Gastrocnemius medialis (tissue), 4 donors: ENCODE measurements around the gene PEX5L.

Experiments used
- POLR2A ChIP-seq, 2 donors: fragments of 450-650 bp; IDR thresholded peaks; one replicate each; pipeline ENCODE4 v1.6.1; 2017; ENCODE audit warnings: antibody characterized with exemption in 2 of 2, mild to moderate bottlenecking in 2 of 2, moderate library complexity in 2 of 2
- TF ChIP-seq, protein P1 (sequence below), 5 experiments: fragments of 450-650 bp in 3 of 5; fragments of 200-600 bp in 2 of 5; sonication (generic) in 2 of 5; IDR thresholded peaks in 4 of 5; conservative IDR thresholded peaks in 1 of 5; 1 replicate in 4 of 5; 2 replicates in 1 of 5; pipeline ENCODE4 v1.5.1; 2016 to 2019; ENCODE audit warnings: antibody characterized with exemption in 5 of 5, mild to moderate bottlenecking in 3 of 5, moderate library complexity in 3 of 5

DNA sequence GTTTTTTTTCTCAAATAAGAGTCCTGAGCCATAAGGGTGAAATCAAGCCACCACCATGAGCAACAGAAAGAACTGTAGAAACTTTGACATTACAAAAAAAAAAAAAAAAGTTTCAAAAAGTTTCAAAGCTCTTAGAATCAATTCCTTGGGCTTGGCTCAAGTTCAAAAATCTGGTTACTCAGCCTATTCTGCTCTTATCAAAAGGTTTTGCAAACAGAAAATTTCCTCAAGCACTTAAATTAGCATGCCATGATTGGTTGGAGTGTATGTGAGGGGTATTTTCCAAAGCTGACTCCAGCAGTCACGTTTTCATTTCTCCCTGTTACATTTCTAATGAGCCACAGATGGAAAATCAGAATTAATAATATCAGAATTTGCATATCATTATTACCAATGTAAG lies 12.1 kb upstream of the PEX5L start:
- TF ChIP-seq, protein P1, sequence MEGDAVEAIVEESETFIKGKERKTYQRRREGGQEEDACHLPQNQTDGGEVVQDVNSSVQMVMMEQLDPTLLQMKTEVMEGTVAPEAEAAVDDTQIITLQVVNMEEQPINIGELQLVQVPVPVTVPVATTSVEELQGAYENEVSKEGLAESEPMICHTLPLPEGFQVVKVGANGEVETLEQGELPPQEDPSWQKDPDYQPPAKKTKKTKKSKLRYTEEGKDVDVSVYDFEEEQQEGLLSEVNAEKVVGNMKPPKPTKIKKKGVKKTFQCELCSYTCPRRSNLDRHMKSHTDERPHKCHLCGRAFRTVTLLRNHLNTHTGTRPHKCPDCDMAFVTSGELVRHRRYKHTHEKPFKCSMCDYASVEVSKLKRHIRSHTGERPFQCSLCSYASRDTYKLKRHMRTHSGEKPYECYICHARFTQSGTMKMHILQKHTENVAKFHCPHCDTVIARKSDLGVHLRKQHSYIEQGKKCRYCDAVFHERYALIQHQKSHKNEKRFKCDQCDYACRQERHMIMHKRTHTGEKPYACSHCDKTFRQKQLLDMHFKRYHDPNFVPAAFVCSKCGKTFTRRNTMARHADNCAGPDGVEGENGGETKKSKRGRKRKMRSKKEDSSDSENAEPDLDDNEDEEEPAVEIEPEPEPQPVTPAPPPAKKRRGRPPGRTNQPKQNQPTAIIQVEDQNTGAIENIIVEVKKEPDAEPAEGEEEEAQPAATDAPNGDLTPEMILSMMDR (IDR thresholded peaks at IDR 0.05 in 4 of 5, conservative IDR thresholded peaks at IDR 0.05 in 1 of 5), result no peak
- no peak for TF ChIP-seq POLR2A (IDR thresholded peaks at IDR 0.05)
